OCI-LY1 (cell line): ENCODE results near the gene NEK1.

Source experiments
- CTCF ChIP-seq: fragments of 200-600 bp; sonication (generic), shearing (Covaris generic); IDR thresholded peaks from 2 replicates; pipeline ENCODE4 v1.5.1; 2017; ENCODE audit warnings: mild to moderate bottlenecking, antibody characterized with exemption, low read length, moderate library complexity, mixed read lengths
- EZH2 ChIP-seq: fragments of 200-600 bp; sonication (generic), shearing (Covaris generic); IDR thresholded peaks from 2 replicates; pipeline ENCODE4 v1.8.0; 2017; ENCODE audit warnings: borderline replicate concordance, mixed run types, mild to moderate bottlenecking, antibody characterized with exemption, low read length, moderate library complexity, mixed read lengths

GRCh38 chr4:169359961-169360360 lies 252.4 kb downstream of the NEK1 start:
- TF ChIP-seq CTCF: no peak
- TF ChIP-seq EZH2: no peak
